ENCODE measurements around the gene SH3YL1. TPM values are rescaled to one million over a fixed set of nuclear protein-coding genes. Genes with fewer than 3 reads are reported as not detected.

The SH3YL1 gene
- total RNA-seq, 1 donor from 2014 or later = 20.1 TPM

DNA sequence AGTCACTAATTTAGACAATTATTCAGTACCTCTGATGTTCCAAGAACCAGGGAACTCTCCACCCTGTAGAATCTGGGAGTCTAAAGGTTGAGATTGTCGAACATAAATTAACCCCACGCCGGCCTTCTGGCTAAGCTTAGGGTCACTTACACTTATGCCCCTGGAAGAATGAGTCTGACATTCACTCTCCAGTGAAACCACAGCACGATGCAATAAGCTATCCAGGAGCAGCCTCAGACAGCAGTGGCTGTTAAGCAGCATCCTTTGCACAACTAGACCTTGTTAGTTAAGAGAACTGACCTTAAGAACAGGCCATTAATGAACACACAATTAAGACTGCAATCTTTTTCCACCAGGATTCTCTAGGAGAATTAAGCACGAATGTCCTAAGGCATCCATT lies 25.0 kb downstream of the SH3YL1 start:
- Mint-ChIP-seq H3K9me3 (no peaks in the 10 kb centered on the region), H3K4me3 (no peak overlapping the region), H3K4me1 (ENCODE audit: low read depth) (no peaks in the 10 kb centered on the region), H3K36me3 (ENCODE audit: low read depth) (peaks cover 5% of the 10 kb centered on the region), H3K27ac (no peak overlapping the region), H3K27me3 (ENCODE audit: insufficient read depth) (no peaks in the 10 kb centered on the region)
- DNase-seq (ENCODE audit: low spot score) = no peak
- intact Hi-C loops (cut with micrococcal nuclease) = no loop called here

DNA sequence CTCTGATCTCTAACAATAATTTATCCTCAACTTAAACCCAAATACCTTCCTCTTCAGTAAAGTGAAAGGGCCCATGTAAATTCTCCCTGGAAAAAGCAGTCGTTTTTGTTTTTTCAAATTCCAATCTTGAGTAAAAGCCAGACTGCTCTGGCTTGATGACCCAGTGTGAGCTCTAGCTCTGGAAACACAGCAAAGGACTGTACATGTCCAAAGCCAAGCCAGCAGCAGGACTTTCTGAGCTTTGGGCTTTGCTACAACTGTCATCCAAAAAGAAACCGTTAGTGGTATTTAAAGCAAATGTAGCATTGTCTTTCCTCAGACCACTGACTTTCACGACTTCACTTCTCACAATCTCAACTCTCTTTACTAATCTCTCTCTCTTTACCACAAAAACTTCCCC lies 25.4 kb downstream of the SH3YL1 start:
- peaks cover 5% of the 10 kb centered on the region for H3K36me3 Mint-ChIP-seq (ENCODE audit: low read depth)
- H3K27me3 Mint-ChIP-seq (ENCODE audit: insufficient read depth) = no peaks in the 10 kb centered on the region
- no peak overlapping the region for H3K4me3 Mint-ChIP-seq
- no peak for DNase-seq (ENCODE audit: low spot score)
- H3K4me1 Mint-ChIP-seq (ENCODE audit: low read depth) = no peaks in the 10 kb centered on the region
- H3K27ac Mint-ChIP-seq = no peak overlapping the region
- H3K9me3 Mint-ChIP-seq = no peaks in the 10 kb centered on the region
- intact Hi-C loops (cut with micrococcal nuclease) = no loop called here

DNA sequence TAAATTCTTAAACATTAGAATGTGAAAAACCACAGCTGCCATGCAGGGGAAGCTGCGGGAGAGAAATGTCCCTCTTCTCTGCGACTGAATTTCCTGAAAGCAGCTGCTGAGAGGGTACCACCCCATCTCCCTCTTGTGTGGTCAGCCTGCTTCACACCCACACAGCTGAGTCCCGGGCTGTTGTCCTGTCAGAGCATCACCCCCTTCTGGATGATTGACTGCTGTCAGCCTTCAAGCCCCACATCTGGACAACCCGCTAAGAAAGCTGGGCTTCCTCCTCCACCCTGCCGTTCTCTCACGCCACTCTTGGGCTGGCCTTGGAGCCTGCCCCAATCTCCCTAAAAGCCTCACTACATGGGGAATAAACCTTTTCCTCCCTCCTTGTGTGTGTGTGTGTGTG lies 26.0 kb downstream of the SH3YL1 start:
- H3K4me3 Mint-ChIP-seq = no peak overlapping the region
- intact Hi-C loops (cut with micrococcal nuclease) = no loop called here
- no peak for DNase-seq (ENCODE audit: low spot score)
- no peaks in the 10 kb centered on the region for H3K27me3 Mint-ChIP-seq (ENCODE audit: insufficient read depth)
- no peaks in the 10 kb centered on the region for H3K4me1 Mint-ChIP-seq (ENCODE audit: low read depth)
- peaks cover 5% of the 10 kb centered on the region for H3K36me3 Mint-ChIP-seq (ENCODE audit: low read depth)
- no peaks in the 10 kb centered on the region for H3K9me3 Mint-ChIP-seq
- H3K27ac Mint-ChIP-seq = no peak overlapping the region

DNA sequence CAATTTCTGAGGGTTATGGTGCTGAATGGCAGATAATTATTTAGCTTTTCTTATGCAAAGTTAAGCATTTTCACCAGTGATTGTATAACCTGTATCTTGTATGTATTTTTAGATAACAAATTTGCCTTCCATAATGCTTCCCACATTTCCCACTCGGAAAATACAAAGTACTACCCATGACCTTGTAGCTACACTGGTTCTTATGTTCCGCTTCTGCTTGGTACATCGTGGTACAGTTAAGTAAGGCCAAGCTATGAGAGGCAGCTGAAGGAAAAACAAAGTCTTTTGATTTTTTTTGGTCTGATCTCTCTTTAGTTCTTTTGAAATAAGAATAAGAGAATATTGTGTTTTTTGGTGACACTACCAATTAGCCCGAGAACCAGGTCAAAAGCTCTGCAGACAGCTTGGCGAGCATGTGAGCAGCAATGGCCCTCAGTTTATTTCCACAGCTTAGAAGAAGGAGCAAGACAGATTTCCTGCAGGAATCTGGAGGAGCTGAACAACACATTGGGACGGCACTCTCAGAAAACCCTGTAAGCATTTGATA lies 26.8 kb downstream of the SH3YL1 start:
- no peak overlapping the region for H3K4me3 Mint-ChIP-seq
- H3K27ac Mint-ChIP-seq = no peak overlapping the region
- intact Hi-C loops (cut with micrococcal nuclease) = no loop called here
- H3K36me3 Mint-ChIP-seq (ENCODE audit: low read depth) = peaks cover 5% of the 10 kb centered on the region
- no peaks in the 10 kb centered on the region for H3K27me3 Mint-ChIP-seq (ENCODE audit: insufficient read depth)
- DNase-seq (ENCODE audit: low spot score) = no peak
- no peaks in the 10 kb centered on the region for H3K9me3 Mint-ChIP-seq
- H3K4me1 Mint-ChIP-seq (ENCODE audit: low read depth) = no peaks in the 10 kb centered on the region

DNA sequence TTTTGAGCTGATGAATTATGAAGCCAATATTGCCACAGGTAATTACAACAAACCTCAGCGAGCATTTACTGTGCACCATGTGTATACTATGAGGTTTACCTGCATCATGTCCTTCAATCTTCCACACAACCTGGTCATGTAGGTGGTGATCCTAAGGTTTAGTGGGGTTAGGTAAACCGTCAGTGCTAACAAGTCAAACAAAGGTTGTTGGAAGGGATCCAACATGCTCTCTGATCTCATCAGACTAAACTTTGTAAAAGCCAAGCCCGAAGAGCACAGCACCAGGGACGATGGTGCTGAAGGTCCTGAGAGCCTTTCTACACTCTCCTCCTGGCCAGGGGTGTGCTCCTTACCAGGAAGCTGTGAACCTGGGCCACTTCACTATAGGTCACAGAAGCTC lies 29.4 kb downstream of the SH3YL1 start:
- DNase-seq (ENCODE audit: low spot score) = no peak
- H3K27ac Mint-ChIP-seq = no peak overlapping the region
- no peaks in the 10 kb centered on the region for H3K27me3 Mint-ChIP-seq (ENCODE audit: insufficient read depth)
- H3K4me1 Mint-ChIP-seq (ENCODE audit: low read depth) = no peaks in the 10 kb centered on the region
- intact Hi-C loops (cut with micrococcal nuclease) = loop anchor here (5.0 kb wide), 1 partner anchor 53 kb away; the partner anchor contains the start of gene ALKAL2
- no peaks in the 10 kb centered on the region for H3K9me3 Mint-ChIP-seq
- no peaks in the 10 kb centered on the region for H3K36me3 Mint-ChIP-seq (ENCODE audit: low read depth)
- no peak overlapping the region for H3K4me3 Mint-ChIP-seq

DNA sequence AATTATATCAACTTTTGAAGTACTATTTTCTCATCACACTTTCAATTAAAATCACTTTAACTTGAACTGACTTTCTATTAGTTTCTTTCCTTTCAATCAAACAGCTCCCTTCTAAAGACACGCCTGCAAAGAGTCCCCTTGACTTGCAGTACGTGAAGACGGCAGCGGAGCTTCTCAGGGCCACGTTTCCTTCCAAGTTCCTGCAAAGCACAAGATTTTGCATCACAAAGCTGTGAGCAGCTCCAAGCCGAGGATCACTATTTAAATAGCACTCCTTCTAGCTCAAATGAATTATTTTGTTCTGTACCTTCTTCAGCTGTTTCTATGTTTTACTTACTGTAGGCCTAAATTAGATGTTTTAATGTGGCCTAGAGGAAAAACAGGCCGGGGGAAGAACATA lies 30.8 kb downstream of the SH3YL1 start:
- Mint-ChIP-seq H3K9me3 (no peaks in the 10 kb centered on the region), H3K27ac (no peak overlapping the region), H3K27me3 (ENCODE audit: insufficient read depth) (no peaks in the 10 kb centered on the region), H3K4me3 (no peak overlapping the region), H3K4me1 (ENCODE audit: low read depth) (no peaks in the 10 kb centered on the region), H3K36me3 (ENCODE audit: low read depth) (no peaks in the 10 kb centered on the region)
- intact Hi-C loops (cut with micrococcal nuclease) = loop anchor here (5.0 kb wide), 1 partner anchor 54 kb away; the partner anchor contains the start of gene ALKAL2
- DNase-seq (ENCODE audit: low spot score) = no peak

DNA sequence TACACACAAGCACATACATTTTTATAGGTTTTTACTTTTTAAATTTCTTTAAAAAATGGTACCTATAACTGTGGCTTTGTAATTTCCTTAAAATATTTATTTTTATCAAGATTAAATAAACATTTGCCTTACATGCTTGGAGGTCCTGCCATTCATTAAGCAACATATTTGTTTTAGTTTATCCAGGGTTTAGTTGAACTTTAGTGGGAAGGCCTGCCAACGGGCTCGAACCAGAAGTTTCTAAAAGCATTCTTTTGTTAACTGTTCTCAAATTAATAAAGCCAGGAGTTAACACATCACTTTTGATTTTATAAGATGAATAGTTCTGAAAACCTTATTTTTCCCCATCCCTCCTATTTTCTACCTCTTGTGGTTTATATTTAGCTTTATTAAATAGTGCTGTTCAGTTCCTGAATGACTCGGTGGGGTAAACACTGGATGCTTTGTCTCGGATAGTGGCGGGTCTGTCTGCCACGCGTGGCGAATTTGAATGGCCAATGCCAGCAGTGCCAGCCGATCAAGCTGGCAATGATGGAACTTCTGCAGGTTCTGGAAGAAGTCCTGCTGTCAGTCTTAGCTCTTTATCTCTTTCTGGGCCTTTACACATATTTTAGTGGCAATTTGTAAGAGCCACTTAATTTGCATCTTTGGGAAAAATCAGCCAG lies 32.2 kb downstream of the SH3YL1 start:
- no peaks in the 10 kb centered on the region for H3K27me3 Mint-ChIP-seq (ENCODE audit: insufficient read depth)
- no peaks in the 10 kb centered on the region for H3K9me3 Mint-ChIP-seq
- intact Hi-C loops (cut with micrococcal nuclease) = loop anchor here (5.0 kb wide), 1 partner anchor 56 kb away; the partner anchor contains the start of gene ALKAL2
- H3K27ac Mint-ChIP-seq = no peak overlapping the region
- H3K4me3 Mint-ChIP-seq = no peak overlapping the region
- peaks cover 1% of the 10 kb centered on the region for H3K36me3 Mint-ChIP-seq (ENCODE audit: low read depth)
- no peaks in the 10 kb centered on the region for H3K4me1 Mint-ChIP-seq (ENCODE audit: low read depth)
- no peak for DNase-seq (ENCODE audit: low spot score)

DNA sequence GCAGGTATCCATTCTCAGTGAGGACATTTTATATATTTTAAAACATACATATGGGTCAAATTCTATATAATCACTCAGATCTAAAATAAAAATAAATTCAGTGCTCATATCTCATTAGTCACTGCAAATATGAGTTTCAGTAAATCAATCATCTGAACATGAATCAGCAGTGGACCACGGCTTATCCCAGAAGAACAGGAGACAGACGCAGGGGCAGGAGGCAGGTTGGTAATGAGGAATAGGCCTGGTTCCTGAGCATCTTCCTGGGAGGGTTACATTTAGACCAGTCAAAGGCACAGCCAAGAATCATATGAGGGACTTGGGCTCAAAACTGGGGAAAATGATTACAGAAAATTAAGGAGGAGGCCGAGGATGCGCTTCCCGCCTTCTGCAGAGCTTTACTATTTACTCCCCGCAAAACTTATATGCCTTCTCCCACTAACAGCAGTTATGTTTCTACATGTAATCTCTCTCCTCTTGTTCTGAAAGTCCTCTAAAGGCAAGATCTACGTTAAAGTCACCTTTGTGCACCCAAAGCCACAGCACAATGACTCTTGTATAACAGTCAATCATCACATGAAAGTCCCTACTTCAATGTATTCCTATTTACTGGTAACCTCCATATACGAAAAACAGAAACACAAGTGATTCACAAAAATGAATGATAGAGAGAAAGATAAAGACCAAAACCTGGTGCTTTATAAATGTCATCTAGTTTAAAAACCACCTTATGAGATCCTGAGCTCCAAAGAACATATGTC lies 35.1 kb downstream of the SH3YL1 start:
- no peak overlapping the region for H3K27ac Mint-ChIP-seq
- no peaks in the 10 kb centered on the region for H3K27me3 Mint-ChIP-seq (ENCODE audit: insufficient read depth)
- no peaks in the 10 kb centered on the region for H3K4me1 Mint-ChIP-seq (ENCODE audit: low read depth)
- H3K9me3 Mint-ChIP-seq = no peaks in the 10 kb centered on the region
- H3K4me3 Mint-ChIP-seq = no peak overlapping the region
- intact Hi-C loops (cut with micrococcal nuclease) = no loop called here
- H3K36me3 Mint-ChIP-seq (ENCODE audit: low read depth) = peaks cover 1% of the 10 kb centered on the region
- DNase-seq (ENCODE audit: low spot score) = no peak

DNA sequence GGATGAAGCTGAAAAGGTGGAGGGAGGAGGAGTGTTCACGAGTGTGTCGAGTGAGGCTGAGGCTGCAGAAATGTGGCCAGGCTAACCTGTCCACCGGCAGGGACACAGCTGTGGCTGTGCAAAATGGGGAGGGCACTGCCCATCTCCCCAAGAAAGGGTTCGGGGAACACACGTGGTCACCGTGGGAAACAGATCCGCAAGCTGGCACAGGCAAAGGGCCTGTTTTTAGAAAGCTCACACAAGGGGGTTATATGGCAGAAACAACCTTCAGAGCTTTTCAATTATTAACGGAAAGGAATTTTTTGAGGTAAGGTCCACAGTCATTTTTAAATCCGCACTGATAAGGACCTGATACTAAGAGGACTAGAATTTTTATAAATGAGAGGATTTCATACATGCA lies 35.7 kb downstream of the SH3YL1 start:
- Mint-ChIP-seq H3K4me3 (no peak overlapping the region), H3K4me1 (ENCODE audit: low read depth) (no peaks in the 10 kb centered on the region), H3K9me3 (no peaks in the 10 kb centered on the region), H3K27ac (no peak overlapping the region), H3K36me3 (ENCODE audit: low read depth) (peaks cover 1% of the 10 kb centered on the region), H3K27me3 (ENCODE audit: insufficient read depth) (no peaks in the 10 kb centered on the region)
- no peak for DNase-seq (ENCODE audit: low spot score)
- intact Hi-C loops (cut with micrococcal nuclease) = no loop called here

DNA sequence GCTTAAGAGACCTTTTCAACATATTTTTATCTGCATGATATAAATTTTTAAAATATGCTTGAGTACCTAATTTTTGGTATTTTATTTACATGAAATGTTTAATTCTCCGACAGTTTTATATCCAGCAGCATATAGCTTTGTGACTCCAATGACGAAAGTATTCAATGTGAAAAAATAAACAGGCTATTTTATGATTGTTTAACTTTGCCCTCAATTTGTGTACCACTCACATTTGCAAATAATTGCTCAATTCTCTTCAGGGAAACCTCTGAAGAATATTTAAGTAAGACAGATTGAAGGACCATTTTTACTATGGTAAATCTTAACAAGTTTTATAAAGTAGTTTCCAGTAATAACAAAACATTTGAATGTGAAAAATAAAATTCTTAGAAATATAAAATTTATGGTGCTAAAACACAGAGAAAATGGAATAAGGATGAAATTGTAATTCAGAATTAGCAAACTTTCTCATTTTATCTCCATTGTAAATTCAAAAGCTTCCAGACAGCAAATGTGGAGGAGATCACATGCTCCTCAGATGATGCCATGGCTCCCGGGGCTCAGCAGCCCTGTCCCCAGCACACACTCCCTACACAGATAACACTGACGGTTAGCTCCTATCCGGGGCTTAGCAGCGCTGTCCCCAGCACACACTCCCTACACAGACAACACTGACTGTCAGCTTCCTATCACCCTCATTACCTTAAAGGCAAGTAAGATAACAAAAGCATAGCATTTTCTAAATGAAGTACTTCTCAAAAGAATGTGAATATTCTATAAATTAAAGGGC lies 39.7 kb downstream of the SH3YL1 start:
- Mint-ChIP-seq H3K27ac (no peak overlapping the region), H3K9me3 (no peaks in the 10 kb centered on the region), H3K4me1 (ENCODE audit: low read depth) (no peaks in the 10 kb centered on the region), H3K27me3 (ENCODE audit: insufficient read depth) (no peaks in the 10 kb centered on the region), H3K4me3 (no peak overlapping the region), H3K36me3 (ENCODE audit: low read depth) (peaks cover 1% of the 10 kb centered on the region)
- DNase-seq (ENCODE audit: low spot score) = no peak
- intact Hi-C loops (cut with micrococcal nuclease) = no loop called here

DNA sequence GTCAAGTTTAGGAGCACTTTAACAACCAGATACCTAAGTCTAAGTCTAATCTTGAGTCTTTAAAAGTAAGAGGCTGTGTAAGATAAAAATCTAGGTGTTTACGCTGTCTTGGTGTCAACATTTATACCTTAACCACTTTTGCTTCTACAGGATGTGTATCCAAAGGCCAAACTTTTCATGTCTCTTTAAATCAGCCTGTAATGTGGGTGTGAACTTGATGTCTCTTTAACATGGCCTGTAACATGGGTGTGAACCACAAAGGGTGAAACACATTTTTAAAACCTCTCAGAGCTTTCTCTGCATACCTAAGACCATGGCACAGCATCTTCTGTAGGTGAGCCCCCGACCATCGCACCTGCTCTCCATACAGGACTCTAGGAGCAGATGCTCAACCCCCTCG lies 40.4 kb downstream of the SH3YL1 start:
- intact Hi-C loops (cut with micrococcal nuclease) = no loop called here
- Mint-ChIP-seq H3K4me3 (no peak overlapping the region), H3K4me1 (ENCODE audit: low read depth) (no peaks in the 10 kb centered on the region), H3K9me3 (no peaks in the 10 kb centered on the region), H3K27me3 (ENCODE audit: insufficient read depth) (no peaks in the 10 kb centered on the region), H3K36me3 (ENCODE audit: low read depth) (peaks cover 1% of the 10 kb centered on the region), H3K27ac (no peak overlapping the region)
- no peak for DNase-seq (ENCODE audit: low spot score)

DNA sequence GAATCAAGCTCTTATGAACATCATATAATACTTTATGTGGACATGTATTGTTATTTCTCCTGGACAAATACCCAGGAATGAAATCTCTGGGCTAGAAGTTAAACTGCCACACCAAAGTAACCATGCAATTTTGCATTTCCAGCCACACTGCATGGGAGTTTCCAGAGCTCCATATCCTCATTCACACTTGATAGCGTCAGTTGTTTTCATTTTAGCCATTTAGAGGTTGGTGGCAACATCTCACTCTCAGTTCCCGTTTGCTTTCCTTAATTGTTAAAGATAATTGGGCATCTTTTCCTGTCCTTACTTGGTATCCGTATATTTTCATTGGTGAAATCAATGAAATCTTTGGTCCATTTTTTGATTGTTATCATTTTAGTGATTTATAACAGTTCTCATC lies 47.8 kb downstream of the SH3YL1 start:
- no peak for DNase-seq (ENCODE audit: low spot score)
- Mint-ChIP-seq H3K36me3 (ENCODE audit: low read depth) (no peaks in the 10 kb centered on the region), H3K27me3 (ENCODE audit: insufficient read depth) (peaks cover 2% of the 10 kb centered on the region), H3K4me3 (no peak overlapping the region), H3K9me3 (no peaks in the 10 kb centered on the region), H3K27ac (no peak overlapping the region), H3K4me1 (ENCODE audit: low read depth) (no peaks in the 10 kb centered on the region)
- intact Hi-C loops (cut with micrococcal nuclease) = no loop called here
